AG04450 (cell line): Measurements from ENCODE around the gene SLC9A1. TPM values are rescaled to one million over a fixed set of nuclear protein-coding genes. Genes with fewer than 3 reads are reported as not detected.

Source experiments
- CTCF ChIA-PET: fragments of 300-600, 350-600 bp; formaldehyde crosslinking; extraction: SDS; loops from one replicate; lab custom pipeline; 2022; ENCODE audit warnings: antibody characterized with exemption, inconsistent platforms; lab: Charles Lee
- POLR2A ChIA-PET: fragments of 350-600 bp; formaldehyde crosslinking; extraction: SDS; loops from one replicate; lab custom pipeline; 2021; ENCODE audit warnings: antibody characterized with exemption, inconsistent platforms; lab: Yijun Ruan, JAX
- DNase-seq: peaks from one replicate; pipeline ENCODE4 v3.0.0-alpha.2; 2011; ENCODE audit warnings: low read depth, low spot score
- H3K27ac ChIP-seq: one replicate; pipeline ENCODE4 v1.5.1; 2012; ENCODE audit warnings: low read depth, low read length, control low read depth
- H3K27me3 ChIP-seq: one replicate; pipeline ENCODE4 v1.6.0; 2012; ENCODE audit warnings: low read length; ENCODE audit not compliant: control insufficient read depth, insufficient read depth
- H3K4me3 ChIP-seq: 2 replicates; pipeline ENCODE4 v1.5.1; 2011; ENCODE audit warnings: mild to moderate bottlenecking, low read depth, low read length, control low read depth
- H3K9me3 ChIP-seq: 2 replicates; pipeline ENCODE4 v1.5.1; 2012; ENCODE audit warnings: low read length; ENCODE audit not compliant: control insufficient read depth, insufficient read depth
- CTCF ChIP-seq: IDR thresholded peaks from 2 replicates; pipeline ENCODE4 v1.5.1; 2011; ENCODE audit warnings: low read depth, low read length, control low read depth, inconsistent platforms
- polyA plus RNA-seq: library from polyadenylated mRNA; depleted of rRNA; stranded (reverse); fragments of >200 nt; gene quantifications from 2 replicates; pipeline ENCODE4 v1.2.3, GENCODE V29; 2011

Gene SLC9A1
- polyA plus RNA-seq, 1 experiment, result 10.8 TPM

DNA sequence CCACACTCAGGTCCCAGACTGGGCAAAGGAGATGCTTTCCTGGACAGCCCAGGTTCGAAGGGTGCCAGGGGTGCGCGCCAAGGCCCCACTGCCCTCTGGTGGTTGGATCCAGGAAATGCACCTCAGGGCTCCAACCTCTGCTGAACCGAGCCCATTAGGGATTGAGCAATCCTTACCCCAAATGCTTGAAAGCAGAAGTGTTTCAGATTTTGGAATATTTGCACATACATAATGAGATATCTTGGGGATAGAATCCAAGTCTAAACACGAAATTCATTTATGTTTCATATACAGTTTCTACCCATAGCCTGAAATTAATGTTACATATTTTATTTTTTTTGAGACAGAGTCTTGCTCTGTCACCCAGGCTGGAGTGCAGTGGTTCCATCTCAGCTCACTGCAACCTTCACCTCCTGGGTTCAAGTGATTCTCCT lies 57.4 kb downstream of the SLC9A1 start:
- DNase-seq, result peak; percentile 44

GRCh38 chr1:27095576-27095975 lies 59.3 kb downstream of the SLC9A1 start:
- Histone ChIP-seq H3K4me3 (no peak overlapping the region), H3K9me3 (no peaks in the 10 kb centered on the region), H3K27me3 (no peaks in the 10 kb centered on the region), H3K27ac (no peak overlapping the region)
- ChIA-PET POLR2A (no interaction called here), CTCF (interaction anchor here (0.5 to 13.2 kb wide), 3 partner anchors 49 to 128 kb away, joined by 3 to 348 read pairs (median 60); no protein-coding TSS in a partner anchor)
- no peak for DNase-seq
- TF ChIP-seq CTCF, result no peak

More for the DNA sequence above, 57.4 kb downstream of the SLC9A1 start:
- H3K27ac ChIP-seq, result no peak overlapping the region
- H3K9me3 ChIP-seq, result no peaks in the 10 kb centered on the region
- CTCF ChIA-PET, result interaction anchor here (0.5 to 13.2 kb wide), 32 partner anchors 9 to 627 kb away, joined by 3 to 348 read pairs (median 4); partner anchors contain the start of gene SLC9A1
- TF ChIP-seq CTCF, result peak; percentile 97
- no peak overlapping the region for H3K4me3 ChIP-seq
- POLR2A ChIA-PET, result interaction anchor here (1.4 kb wide), 1 partner anchor 52 kb away, joined by 5 read pairs; no protein-coding TSS in a partner anchor
- no peaks in the 10 kb centered on the region for H3K27me3 ChIP-seq

- no peak overlapping the region for H3K4me3 ChIP-seq
- ChIA-PET POLR2A (no interaction called here), CTCF (interaction anchor here (1.3 to 13.2 kb wide), 2 partner anchors 46 to 96 kb away, joined by 3 to 348 read pairs; no protein-coding TSS in a partner anchor)
Observed at GRCh38 chr1:27092888-27093287, 62.0 kb downstream of the SLC9A1 start.

GRCh38 chr1:27090911-27091310 lies 64.0 kb downstream of the SLC9A1 start:
- CTCF ChIA-PET, result interaction anchor here (1.1 kb wide), 1 partner anchor 206 kb away, joined by 3 read pairs; no protein-coding TSS in a partner anchor
- POLR2A ChIA-PET, result no interaction called here
- no peak for DNase-seq

More at GRCh38 chr1:27092888-27093287, 62.0 kb downstream of the SLC9A1 start:
- Histone ChIP-seq H3K9me3 (no peaks in the 10 kb centered on the region), H3K27ac (no peak overlapping the region), H3K27me3 (peaks cover 8% of the 10 kb centered on the region)
- DNase-seq, result no peak
- no peak for TF ChIP-seq CTCF

More at GRCh38 chr1:27090911-27091310, 64.0 kb downstream of the SLC9A1 start:
- Histone ChIP-seq H3K27ac (no peak overlapping the region), H3K4me3 (no peak overlapping the region), H3K9me3 (no peaks in the 10 kb centered on the region; the same call in 1 of the 2 replicates), H3K27me3 (peaks cover 8% of the 10 kb centered on the region)
- no peak for TF ChIP-seq CTCF
